Effector memory CD8-positive, alpha-beta T cell (primary cell): Measurements from ENCODE around the gene JAK1.

Source experiments
- ATAC-seq: fragments of 150-1000 bp; cut with Tn5 transposase; replicated peaks from 2 replicates; pipeline ENCODE4 v1.10.0; 2021; ENCODE audit warnings: mild to moderate bottlenecking, moderate library complexity
- DNase-seq, 3 experiments: peaks; one replicate each; pipeline ENCODE4 v3.0.0; 2021
- H3K27ac Mint-ChIP-seq, 2 donors: one replicate each; pipeline ENCODE4 v1.8.0; 2022; ENCODE audit warnings: mild to moderate bottlenecking in 2 of 2, mixed read lengths in 2 of 2, moderate library complexity in 2 of 2
- H3K27me3 Mint-ChIP-seq, 2 donors: one replicate each; pipeline ENCODE4 v1.8.0; 2022; ENCODE audit warnings: mixed read lengths in 2 of 2
- H3K36me3 Mint-ChIP-seq: one replicate; pipeline ENCODE4 v1.8.0; 2022; ENCODE audit warnings: mild to moderate bottlenecking, moderate library complexity, mixed read lengths; ENCODE audit not compliant: insufficient read depth
- H3K4me1 Mint-ChIP-seq, 2 donors: one replicate each; pipeline ENCODE4 v1.8.0; 2022; ENCODE audit warnings: low read depth in 2 of 2, mixed read lengths in 2 of 2
- H3K4me3 Mint-ChIP-seq, 2 donors: one replicate each; pipeline ENCODE4 v1.8.0; 2022; ENCODE audit warnings: mild to moderate bottlenecking in 2 of 2, mixed read lengths in 2 of 2, moderate library complexity in 2 of 2
- H3K9me3 Mint-ChIP-seq, 2 donors: one replicate each; pipeline ENCODE4 v1.8.0; 2022; ENCODE audit warnings: mixed read lengths in 2 of 2

The JAK1 gene

GRCh38 chr1:64953241-64953640 lies 13.1 kb downstream of the JAK1 start:
- H3K4me3 Mint-ChIP-seq: no peak overlapping the region
- no peaks in the 10 kb centered on the region for H3K27me3 Mint-ChIP-seq
- no peak for ATAC-seq
- peak overlapping the region in 1 of 2 donors; percentile 19 for H3K27ac Mint-ChIP-seq
- DNase-seq: no peak
- no peaks in the 10 kb centered on the region for H3K9me3 Mint-ChIP-seq
- peaks cover 27% of the 10 kb centered on the region for H3K36me3 Mint-ChIP-seq
- peaks cover 39 to 49% of the 10 kb centered on the region in 2 donors for H3K4me1 Mint-ChIP-seq

- H3K4me3 Mint-ChIP-seq: peak overlapping the region; percentile 37 to 55
Observed at GRCh38 chr1:64950284-64950809, 16.0 kb downstream of the JAK1 start.

GRCh38 chr1:64948905-64949833 lies 17.2 kb downstream of the JAK1 start:
- DNase-seq (no peak), ATAC-seq (peak; percentile 75)
- Mint-ChIP-seq H3K9me3 (no peaks in the 10 kb centered on the region), H3K36me3 (peaks cover 32% of the 10 kb centered on the region), H3K27ac (peak overlapping the region; percentile 5 to 85), H3K27me3 (no peaks in the 10 kb centered on the region), H3K4me3 (peak overlapping the region; percentile 0 to 57), H3K4me1 (peaks cover 59 to 74% of the 10 kb centered on the region in 2 donors)

More at GRCh38 chr1:64950284-64950809, 16.0 kb downstream of the JAK1 start:
- Mint-ChIP-seq H3K27me3 (no peaks in the 10 kb centered on the region), H3K4me1 (peaks cover 52 to 64% of the 10 kb centered on the region in 2 donors), H3K9me3 (no peaks in the 10 kb centered on the region), H3K27ac (peak overlapping the region; percentile 62 to 75), H3K36me3 (peaks cover 26% of the 10 kb centered on the region)
- DNase-seq: no peak
- ATAC-seq: no peak

DNA sequence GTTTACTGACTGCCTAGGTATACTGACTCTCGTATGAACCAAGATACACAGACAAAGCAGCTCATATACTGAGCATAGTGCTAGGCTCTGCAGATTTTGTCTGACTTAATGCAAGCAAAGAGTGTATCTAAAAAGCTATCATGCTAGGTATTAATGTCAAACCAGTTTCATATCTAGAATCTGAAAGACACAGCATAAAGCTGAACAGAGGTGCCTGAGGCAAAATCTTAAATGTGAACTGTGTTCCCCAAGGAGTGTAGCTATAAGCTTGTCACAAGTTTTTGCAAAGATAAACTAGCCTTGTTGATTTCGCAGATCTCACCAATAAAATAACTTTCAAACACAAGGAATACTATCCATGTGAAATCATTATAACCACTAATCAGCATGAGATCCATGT lies 18.1 kb downstream of the JAK1 start:
- no peak for DNase-seq
- H3K27ac Mint-ChIP-seq: peak overlapping the region in 1 of 2 donors; percentile 85
- H3K9me3 Mint-ChIP-seq: no peaks in the 10 kb centered on the region
- peaks cover 57 to 74% of the 10 kb centered on the region in 2 donors for H3K4me1 Mint-ChIP-seq
- ATAC-seq: no peak
- peak overlapping the region; percentile 0 to 57 for H3K4me3 Mint-ChIP-seq
- peaks cover 35% of the 10 kb centered on the region for H3K36me3 Mint-ChIP-seq
- no peaks in the 10 kb centered on the region for H3K27me3 Mint-ChIP-seq

DNA sequence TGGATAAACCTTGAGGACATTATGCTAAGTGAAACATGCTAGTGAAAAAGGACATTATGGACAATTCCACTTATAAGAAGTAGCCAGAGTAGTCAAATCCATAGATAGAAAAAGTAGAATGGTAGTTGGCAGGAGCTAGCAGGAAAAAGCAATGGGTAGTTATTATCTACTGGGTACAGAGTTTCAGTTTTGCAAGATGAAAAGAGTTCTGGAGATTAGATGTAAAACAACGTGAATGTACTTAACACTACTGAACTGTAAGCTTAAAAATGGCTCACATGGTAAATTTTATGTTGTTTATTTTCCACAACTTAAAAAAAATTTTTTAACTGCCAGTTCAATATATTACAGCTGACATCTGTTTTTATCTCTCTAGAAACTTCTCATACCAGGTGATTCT lies 19.4 kb downstream of the JAK1 start:
- Mint-ChIP-seq H3K9me3 (no peaks in the 10 kb centered on the region), H3K27me3 (no peaks in the 10 kb centered on the region), H3K36me3 (peaks cover 30% of the 10 kb centered on the region), H3K4me1 (peaks cover 55 to 73% of the 10 kb centered on the region in 2 donors), H3K4me3 (peak overlapping the region; percentile 7 to 52), H3K27ac (peak overlapping the region; percentile 67 to 85)
- no peak for ATAC-seq
- DNase-seq: no peak

- DNase-seq (no peak), ATAC-seq (no peak)
- H3K4me1 Mint-ChIP-seq: peaks cover 53 to 67% of the 10 kb centered on the region in 2 donors
- no peak overlapping the region for H3K4me3 Mint-ChIP-seq
- H3K27me3 Mint-ChIP-seq: no peaks in the 10 kb centered on the region
- H3K9me3 Mint-ChIP-seq: no peaks in the 10 kb centered on the region
- H3K27ac Mint-ChIP-seq: no peak overlapping the region
- peaks cover 22% of the 10 kb centered on the region for H3K36me3 Mint-ChIP-seq
Observed at GRCh38 chr1:64944913-64945312, 21.4 kb downstream of the JAK1 start.

GRCh38 chr1:64942675-64943074 lies 23.7 kb downstream of the JAK1 start:
- Mint-ChIP-seq H3K4me3 (no peak overlapping the region), H3K27ac (peak overlapping the region in 1 of 2 donors; percentile 66), H3K27me3 (no peaks in the 10 kb centered on the region), H3K9me3 (no peaks in the 10 kb centered on the region), H3K36me3 (peaks cover 22% of the 10 kb centered on the region), H3K4me1 (peaks cover 50 to 63% of the 10 kb centered on the region in 2 donors)
- no peak for DNase-seq
- ATAC-seq: no peak

GRCh38 chr1:64942118-64942517 lies 24.2 kb downstream of the JAK1 start:
- peak overlapping the region; percentile 47 to 51 for H3K4me3 Mint-ChIP-seq
- DNase-seq: no peak
- H3K4me1 Mint-ChIP-seq: peaks cover 47 to 61% of the 10 kb centered on the region in 2 donors
- peaks cover 21% of the 10 kb centered on the region for H3K36me3 Mint-ChIP-seq
- no peaks in the 10 kb centered on the region for H3K9me3 Mint-ChIP-seq
- H3K27me3 Mint-ChIP-seq: no peaks in the 10 kb centered on the region
- ATAC-seq: no peak
- peak overlapping the region in 1 of 2 donors; percentile 66 for H3K27ac Mint-ChIP-seq

DNA sequence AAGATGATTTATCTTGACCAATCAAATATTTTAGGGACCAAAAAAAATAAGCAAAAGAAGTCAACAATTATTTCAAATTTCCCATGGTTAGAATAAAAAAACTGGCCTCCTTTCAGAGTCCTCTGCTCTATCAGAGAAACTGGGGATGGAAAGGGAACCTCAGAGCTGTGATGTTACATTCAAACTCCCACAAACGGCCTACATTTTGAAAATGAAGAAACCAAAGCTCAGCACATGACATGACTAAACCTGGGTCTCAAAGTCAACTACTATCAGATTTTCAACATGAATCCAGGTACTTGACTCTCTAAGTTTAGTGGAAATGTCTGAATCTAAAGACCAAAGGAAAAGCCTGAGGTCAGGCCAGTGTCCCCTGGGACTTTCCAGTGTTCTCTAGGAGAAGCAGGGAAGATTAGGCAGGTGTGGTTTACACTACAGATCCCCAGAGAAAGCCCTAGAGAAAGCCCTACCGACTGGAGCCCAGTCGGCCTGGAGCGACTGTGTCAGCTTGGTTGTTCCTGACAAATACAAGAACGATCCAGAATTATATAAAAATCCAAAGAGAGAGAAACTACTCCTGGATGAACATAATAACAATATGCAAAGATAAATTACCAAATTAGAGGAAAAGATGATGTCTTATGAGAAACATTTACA lies 24.8 kb downstream of the JAK1 start:
- no peak for ATAC-seq
- Mint-ChIP-seq H3K27ac (peak overlapping the region in 1 of 2 donors; percentile 66), H3K9me3 (no peaks in the 10 kb centered on the region), H3K4me1 (peaks cover 45 to 59% of the 10 kb centered on the region in 2 donors), H3K4me3 (peak overlapping the region; percentile 47 to 51), H3K27me3 (no peaks in the 10 kb centered on the region), H3K36me3 (peaks cover 25% of the 10 kb centered on the region)
- DNase-seq: no peak

DNA sequence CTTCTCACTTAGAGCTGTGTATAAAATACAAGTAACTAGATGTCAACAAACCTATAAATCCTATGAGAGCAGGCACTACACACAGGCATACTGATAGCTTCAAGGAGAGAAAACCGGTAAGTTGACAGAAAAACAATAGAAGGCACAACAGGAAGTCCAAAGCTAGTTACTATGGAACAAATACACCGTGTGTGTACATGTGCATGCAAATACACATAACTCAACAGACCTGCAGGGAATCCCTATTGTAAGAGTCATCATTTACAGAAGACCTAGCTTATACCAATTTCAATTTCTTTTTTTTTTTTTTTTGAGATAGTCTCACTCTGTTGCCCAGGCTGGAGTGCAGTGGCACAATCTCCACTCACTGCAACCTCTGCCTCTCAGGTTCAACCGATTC lies 26.3 kb downstream of the JAK1 start:
- ATAC-seq: peak; percentile 61
- Mint-ChIP-seq H3K4me3 (peak overlapping the region; percentile 33 to 46), H3K4me1 (peaks cover 53 to 64% of the 10 kb centered on the region in 2 donors), H3K9me3 (no peaks in the 10 kb centered on the region), H3K27ac (peak overlapping the region; percentile 16 to 67), H3K36me3 (peaks cover 35% of the 10 kb centered on the region), H3K27me3 (no peaks in the 10 kb centered on the region)
- no peak for DNase-seq

DNA sequence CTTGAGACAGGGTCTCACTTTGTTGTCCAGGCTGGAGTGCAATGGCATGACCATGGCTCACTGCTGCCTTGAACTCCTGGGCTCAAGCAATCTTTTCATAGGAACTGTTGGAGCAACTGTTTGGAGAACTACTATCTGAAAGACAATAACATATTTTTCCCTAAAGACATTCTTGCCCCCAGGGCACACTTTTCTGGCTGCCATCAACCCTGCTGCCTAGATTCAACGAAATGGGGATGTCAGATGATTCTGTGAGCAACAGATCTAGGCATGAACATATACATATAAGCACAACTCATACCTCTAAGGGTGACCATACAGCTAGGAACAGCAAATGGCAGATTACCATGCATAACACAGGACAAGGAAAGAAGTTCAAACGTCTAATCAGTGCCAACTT lies 27.4 kb downstream of the JAK1 start:
- H3K9me3 Mint-ChIP-seq: no peaks in the 10 kb centered on the region
- ATAC-seq (no peak), DNase-seq (no peak)
- H3K27me3 Mint-ChIP-seq: no peaks in the 10 kb centered on the region
- peaks cover 56 to 69% of the 10 kb centered on the region in 2 donors for H3K4me1 Mint-ChIP-seq
- peak overlapping the region; percentile 3 to 27 for H3K4me3 Mint-ChIP-seq
- H3K36me3 Mint-ChIP-seq: peaks cover 34% of the 10 kb centered on the region
- peak overlapping the region in 1 of 2 donors; percentile 2 for H3K27ac Mint-ChIP-seq

GRCh38 chr1:64936956-64937355 lies 29.4 kb downstream of the JAK1 start:
- no peak overlapping the region for H3K4me3 Mint-ChIP-seq
- H3K27me3 Mint-ChIP-seq: no peaks in the 10 kb centered on the region
- no peaks in the 10 kb centered on the region for H3K9me3 Mint-ChIP-seq
- ATAC-seq: no peak
- peaks cover 29% of the 10 kb centered on the region for H3K36me3 Mint-ChIP-seq
- H3K4me1 Mint-ChIP-seq: peaks cover 61 to 75% of the 10 kb centered on the region in 2 donors
- no peak for DNase-seq
- H3K27ac Mint-ChIP-seq: no peak overlapping the region

- no peak for DNase-seq
- no peak for ATAC-seq
- Mint-ChIP-seq H3K27me3 (no peaks in the 10 kb centered on the region), H3K27ac (peak overlapping the region; percentile 50 to 70), H3K4me1 (peaks cover 63 to 76% of the 10 kb centered on the region in 2 donors), H3K9me3 (peaks cover 0 to 1% of the 10 kb centered on the region in 2 donors), H3K4me3 (peak overlapping the region in 1 of 2 donors; percentile 31), H3K36me3 (peaks cover 29% of the 10 kb centered on the region)
Observed at GRCh38 chr1:64935551-64936155, 30.7 kb downstream of the JAK1 start.
